HG03460 (cell line): ENCODE measurements around the gene SUPT6H.

Source experiments
- ATAC-seq: cut with Tn5 transposase; IDR thresholded peaks from one replicate; pipeline ENCODE4 v1.9.1; 2021; ENCODE audit not compliant: unreplicated experiment

SUPT6H gene

DNA sequence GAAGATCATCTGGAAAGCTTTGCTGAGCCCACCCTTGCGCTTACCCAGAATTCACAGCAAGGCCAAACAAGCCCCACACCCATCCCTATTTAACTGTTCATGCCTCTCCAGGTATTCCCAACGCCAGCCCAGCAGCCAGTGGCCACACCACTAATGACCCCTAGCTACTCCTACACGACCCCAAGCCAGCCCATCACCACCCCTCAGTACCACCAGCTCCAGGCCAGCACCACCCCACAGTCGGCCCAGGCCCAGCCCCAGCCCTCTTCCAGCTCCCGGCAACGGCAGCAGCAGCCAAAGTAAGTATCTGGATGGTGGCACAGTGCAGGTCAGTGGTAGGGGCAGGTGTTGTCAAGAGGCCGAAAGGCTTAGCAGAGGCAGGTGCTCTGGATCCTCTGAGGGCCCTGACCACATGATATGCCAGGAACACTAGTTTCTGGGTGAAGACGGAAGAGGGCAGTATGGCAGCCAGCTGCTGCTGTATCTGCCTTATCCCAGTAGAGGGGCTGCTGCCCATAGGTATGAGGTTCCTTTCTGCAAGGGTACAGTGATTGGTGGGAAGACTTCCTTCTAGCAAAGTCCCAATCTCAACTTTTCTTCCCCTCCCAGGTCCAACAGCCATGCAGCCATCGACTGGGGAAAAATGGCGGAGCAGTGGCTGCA is 39.0 kb downstream of the SUPT6H start:
- ATAC-seq: no peak

- ATAC-seq: no peak
Observed at GRCh38 chr17:28702026-28702751, 40.2 kb downstream of the SUPT6H start.

GRCh38 chr17:28702752-28703150 is 40.7 kb downstream of the SUPT6H start:
- no peak for ATAC-seq

DNA sequence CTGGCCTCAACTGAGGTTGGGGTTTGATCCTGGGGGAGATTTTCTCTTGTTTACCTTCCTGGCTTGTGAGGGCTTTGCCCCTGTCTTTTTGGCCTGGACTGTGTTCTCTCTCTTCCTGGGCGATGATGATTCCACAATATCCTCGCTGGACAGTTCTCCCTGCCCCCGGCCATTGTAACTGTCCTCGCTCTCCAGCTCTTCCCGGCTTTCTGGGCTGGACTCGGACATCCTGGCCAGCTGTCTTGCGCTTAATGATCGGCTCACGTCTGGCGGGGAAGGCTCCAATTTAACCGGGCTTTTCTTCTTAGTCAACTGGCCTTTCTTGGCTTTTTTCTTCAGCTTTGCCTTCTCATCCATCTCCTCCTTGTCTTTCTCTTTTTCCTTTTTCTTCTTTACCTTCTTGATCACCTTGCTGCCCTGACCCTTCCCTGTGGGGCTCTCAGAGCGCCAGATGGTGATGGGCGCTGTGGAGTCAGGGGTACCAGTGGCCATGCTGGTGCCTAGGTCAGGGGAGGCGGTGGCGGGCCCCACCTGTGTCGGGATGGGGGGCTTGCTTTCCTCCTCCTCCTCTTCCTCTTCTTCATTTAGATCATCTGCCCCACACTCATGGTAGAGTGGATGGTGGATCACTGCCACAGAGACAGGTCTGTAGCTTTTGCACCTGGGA is 41.7 kb downstream of the SUPT6H start:
- no peak for ATAC-seq

DNA sequence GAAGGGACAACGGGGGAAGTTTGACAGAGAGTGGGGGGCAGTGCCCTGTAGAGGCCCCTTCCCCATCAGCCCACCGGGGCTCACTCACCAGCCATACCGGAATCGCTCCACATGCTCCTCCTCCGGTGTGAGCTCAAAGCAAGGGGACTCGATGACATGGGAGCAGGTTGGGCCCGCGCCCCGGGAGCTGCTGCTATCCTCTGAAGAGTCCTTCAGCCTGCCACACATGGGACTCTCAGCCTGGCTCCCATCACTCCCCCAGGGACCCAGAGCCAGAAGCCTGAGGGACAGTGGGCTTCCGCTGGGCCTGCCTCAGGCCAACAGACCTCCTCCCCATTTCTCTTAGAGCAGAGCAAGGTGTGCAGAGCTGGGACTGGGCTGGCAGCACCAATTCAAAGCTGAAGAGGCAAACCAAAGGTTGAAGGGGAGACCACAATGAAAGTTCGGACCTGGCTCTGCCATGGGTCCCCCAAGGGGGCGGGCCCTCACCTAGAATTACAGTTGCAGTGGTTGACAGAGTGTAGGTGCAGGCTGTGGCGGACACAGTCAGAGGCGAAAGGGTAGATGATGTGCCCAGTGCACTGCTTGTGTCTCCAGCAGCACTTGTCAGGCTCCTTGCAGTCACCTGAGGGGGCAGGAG is 42.3 kb downstream of the SUPT6H start:
- no peak for ATAC-seq

DNA sequence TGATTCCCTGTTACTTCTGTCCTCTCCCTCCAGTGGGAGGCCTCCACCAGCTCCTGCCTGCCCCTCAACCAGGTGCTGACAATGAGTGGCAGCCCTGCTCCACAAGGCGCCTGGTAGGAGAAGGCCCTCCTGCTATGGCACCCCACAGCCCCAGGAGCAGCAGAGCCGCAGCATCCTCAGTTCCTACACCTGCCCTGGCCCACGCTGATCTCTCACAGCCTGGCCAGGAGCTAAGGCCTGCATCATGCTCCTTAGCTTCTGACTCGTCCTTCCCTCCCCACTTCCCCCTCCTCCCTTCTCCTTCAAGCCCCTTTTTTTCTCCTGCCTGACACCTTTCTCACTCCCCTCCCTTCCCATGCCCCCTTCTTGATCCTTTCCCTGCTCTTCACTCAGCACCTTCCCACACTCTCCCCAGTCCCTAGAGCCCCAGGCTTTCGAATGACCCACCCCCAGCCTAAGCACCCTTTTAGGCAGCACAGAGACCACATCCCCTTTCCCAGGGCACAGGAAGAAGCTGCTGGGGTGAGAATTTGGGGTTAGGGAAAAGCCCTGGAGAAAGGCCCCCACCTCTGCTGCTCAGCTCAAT is 43.2 kb downstream of the SUPT6H start:
- no peak for ATAC-seq

DNA sequence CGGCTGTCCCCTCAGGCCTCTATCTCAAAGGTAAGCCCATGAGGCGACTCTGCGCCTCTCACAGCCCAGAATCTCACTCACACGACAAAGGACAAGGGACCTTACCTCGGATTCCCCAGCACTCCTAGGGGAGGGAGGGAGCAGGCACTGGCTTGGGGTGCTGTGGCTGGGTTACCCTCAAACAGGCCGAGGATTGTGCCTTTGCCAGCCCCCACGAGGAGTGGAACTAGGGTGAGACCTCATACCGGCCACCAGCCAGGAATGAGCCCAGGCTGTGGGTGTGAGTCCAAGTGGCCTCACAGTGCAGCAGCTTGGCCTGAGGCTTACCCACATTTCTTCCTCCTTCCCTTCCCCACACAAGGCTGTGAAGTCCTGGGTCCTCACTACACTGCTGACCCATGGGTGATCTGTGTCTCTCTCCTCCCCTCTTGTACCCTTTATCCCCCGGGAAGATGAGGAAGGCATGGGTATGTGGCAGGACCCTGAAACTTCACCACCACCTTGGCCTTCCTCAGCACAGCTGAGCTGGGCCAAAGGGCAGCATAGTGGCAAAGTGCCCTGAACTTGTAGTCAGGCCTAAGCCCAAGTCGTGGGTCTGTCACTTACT is 43.8 kb downstream of the SUPT6H start:
- ATAC-seq: no peak

DNA sequence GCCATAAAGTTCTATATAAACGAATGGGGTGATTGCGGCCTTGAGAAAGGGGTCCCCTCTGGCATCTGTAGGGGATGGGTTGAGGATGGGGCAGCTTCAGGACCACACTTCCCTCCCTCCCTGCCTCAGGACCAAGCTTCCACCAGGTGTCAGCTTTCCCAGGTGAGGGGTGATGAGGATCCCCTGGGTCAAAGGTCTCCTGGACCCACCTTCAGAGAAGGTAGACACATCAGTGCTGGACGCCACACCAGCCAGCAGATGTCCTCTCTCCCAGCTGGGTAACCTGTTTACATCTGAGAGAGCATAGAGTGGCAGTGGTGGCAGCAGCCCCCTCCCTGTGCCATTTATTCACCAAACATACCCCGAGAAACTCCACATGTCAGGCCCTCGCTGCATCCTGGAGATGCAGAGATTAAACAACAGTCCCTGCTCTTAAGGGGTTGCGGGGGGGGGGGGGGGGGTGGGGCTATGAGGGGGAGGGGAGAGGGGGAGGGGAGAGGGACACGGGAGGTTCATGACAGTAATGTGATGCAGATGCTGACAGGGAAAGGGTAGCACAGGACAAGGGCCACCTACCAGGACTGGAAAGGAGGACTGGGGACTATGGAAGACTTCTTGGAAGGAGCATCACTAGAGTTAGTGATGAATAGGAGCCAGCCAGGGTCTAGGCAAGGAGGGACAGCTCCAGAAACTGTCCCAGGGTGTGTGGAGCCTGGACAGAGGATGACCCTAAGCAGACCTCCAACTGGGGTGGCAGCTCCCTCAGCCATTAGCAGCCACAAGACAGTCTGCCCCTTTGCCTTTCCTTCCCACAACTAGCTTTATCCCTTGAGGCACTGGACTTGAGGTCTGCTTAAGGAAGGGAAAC is 44.7 kb downstream of the SUPT6H start:
- ATAC-seq: no peak

DNA sequence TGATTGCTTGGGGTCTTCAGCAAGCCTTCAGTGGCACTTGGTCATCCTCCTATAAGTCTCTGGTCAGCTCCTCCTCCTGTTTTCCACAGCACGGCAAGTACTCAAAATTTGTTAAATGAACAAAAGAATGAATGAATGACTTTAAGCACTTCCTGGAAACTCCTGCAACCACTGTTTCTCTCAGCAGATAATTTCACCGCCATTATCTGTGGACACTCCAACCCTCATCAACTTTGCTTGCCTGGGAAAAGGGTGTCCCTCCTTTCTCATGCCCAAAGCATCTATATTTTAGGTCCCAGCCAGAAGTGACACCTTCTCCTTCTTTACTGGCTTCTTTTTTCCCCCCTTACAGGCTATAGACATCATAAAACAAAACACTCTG is 45.3 kb downstream of the SUPT6H start:
- ATAC-seq: no peak

- ATAC-seq: peak; percentile 80
Observed at GRCh38 chr17:28710861-28711722, 49.1 kb downstream of the SUPT6H start.

DNA sequence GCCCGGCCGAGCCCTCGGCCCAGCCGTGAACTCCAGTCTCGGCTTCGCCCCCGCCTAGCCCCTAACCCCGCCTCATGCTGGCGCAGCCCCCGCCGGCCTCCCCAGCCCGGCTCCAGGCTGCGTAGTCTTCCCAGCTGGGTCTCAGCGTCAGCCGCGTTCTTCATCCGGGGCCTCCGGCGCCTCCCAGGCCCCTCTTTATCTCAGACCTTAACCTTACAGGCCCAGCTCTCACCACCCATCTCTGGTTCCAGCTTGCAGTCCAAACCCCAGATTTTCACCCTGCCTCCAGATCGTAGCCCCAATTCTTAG is 49.7 kb downstream of the SUPT6H start, which contains the start of gene PROCA1:
PROCA1 (minus strand) TSS at position 166 of the 309 bp plus-strand sequence. CDS start 228 bp downstream, outside the sequence.
- peak; percentile 8 for ATAC-seq

DNA sequence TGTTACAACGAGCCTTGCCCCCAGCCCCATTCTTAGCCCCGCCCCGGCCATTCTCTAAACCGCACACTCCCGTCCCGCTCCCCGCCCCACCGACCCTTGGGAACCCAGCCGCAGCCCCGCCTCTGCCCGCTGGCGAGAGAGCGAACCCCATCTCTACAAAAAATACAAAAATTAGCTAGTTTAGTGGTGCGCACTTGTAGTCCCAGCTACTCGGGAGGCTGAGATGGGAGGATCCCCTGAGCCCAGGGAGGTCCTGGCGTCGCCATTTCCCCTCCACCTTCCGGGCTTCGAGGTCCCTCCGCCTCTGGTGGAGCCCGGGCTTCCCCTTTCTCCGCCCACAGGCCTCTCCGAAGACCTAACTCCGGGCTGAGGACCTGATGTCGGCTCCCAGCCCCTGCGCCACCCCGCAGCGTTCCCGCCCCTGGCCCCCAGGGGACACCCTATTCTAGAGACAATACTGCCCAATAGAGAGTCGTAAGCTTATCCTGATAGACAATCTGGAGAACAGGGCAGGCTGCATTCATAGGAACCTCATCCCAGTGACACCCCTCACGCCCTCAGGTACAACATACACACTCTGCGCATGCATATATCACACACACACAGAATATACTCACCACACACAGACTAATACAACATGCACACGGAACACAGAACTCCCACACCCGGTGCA is 50.2 kb downstream of the SUPT6H start:
- ATAC-seq: peak; percentile 25

DNA sequence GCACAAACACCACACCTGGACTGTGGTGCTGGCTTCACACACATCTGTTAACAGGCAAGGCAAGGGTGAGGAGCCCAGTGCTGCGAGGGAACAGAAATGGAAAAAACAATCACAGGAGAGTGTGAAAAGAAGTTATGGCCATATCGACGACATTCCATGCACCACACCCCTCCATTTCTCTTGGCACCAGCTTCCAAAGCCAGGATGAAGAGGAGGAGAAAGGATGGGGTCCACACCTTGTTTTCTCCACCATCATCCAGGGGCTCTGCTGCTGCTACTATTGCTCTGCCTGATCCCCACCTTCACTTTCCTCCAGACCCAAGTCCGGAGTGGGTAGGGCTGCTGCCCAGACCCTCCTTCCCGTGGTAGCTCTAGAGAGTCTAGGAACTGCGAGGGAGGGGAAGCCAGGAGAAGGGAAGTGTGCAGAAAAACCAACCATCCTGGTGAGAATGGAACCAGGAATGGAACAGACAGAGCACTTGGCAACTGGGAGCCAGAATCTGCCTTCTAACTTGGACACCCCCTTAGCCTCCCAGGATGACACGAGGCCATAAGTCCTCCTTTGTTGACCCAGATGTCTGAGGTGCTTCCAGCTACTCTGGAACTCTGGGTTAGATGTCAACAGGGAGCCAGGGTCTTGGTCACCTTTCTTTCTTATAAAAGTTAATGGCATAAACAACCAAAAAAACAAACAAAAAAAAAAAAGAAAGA is 50.9 kb downstream of the SUPT6H start:
- ATAC-seq: no peak

- no peak for ATAC-seq
Observed at GRCh38 chr17:28714281-28714680, 52.3 kb downstream of the SUPT6H start.

DNA sequence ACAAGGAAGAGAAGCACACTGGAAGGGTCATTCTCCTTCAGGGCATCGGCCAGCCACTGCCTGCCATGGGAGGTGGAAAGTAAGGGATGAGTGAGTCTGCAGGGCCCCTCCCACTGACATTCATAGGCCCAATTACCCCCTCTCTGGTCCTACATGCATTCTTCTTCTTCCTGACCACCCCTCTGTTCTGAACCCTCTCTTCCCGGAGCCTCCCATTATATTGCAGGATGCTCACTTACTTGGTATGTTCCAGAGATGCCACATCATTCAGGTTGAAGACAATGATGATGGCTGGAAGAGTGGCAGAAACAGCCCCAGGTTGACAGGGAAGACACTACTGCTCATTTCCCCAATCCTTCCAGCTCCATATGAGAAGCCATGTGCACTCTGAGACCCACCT is 53.2 kb downstream of the SUPT6H start:
- no peak for ATAC-seq

DNA sequence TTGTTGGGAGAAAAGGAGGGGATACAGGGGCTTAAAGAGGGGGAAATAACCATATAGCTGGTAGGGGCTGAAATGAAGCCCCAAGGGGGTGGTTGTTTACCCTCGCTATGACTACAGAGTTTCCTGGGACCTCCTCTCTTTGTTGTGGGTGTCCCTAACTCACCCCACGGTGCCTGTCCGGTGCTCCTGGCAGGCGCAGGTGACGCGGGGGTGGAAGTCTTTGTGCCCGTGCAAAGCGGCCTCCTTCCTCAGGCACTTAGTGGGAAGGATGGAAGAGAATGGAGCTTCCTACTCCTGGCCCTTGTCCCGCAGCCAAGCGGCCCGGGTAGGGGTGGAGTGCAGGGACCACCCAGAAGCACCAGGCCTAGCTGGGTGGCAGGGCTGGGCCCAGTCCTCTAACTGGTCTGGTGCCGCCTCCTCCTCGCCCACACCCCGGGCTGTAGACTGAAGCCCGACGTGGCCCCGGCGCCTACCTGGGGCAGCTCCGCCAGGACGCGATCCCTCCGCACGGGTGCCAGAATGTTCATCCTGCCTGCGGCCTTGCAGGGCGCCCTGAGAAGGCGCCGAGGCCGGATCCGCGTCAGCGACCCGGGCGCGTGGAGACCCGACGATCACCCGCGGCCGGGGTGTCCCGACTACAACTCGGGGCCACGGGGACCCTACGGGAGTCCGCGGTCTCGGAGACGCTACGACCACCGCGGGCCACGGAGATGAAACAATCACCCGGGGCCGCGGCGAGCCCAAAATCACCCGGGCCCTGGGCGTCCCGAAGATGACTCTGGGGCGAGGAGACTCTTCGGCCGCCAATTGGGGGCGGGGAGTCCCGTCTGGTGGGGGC is 55.0 kb downstream of the SUPT6H start:
- no peak for ATAC-seq
